Gastrocnemius medialis (tissue), 4 donors: ENCODE measurements around the gene RBM34.

Source experiments
- CTCF ChIP-seq, 5 experiments: fragments of 450-650 bp in 3 of 5; fragments of 200-600 bp in 2 of 5; sonication (generic) in 2 of 5; IDR thresholded peaks in 4 of 5; conservative IDR thresholded peaks in 1 of 5; 1 replicate in 4 of 5; 2 replicates in 1 of 5; pipeline ENCODE4 v1.5.1; 2016 to 2019; ENCODE audit warnings: antibody characterized with exemption in 5 of 5, mild to moderate bottlenecking in 3 of 5, moderate library complexity in 3 of 5
- POLR2A ChIP-seq, 2 donors: fragments of 450-650 bp; IDR thresholded peaks; one replicate each; pipeline ENCODE4 v1.6.1; 2017; ENCODE audit warnings: antibody characterized with exemption in 2 of 2, mild to moderate bottlenecking in 2 of 2, moderate library complexity in 2 of 2

- TF ChIP-seq CTCF (IDR thresholded peaks at IDR 0.05 in 4 of 5, conservative IDR thresholded peaks at IDR 0.05 in 1 of 5) (no peak), POLR2A (IDR thresholded peaks at IDR 0.05) (no peak)
Observed at GRCh38 chr1:235087906-235088305, 73.1 kb downstream of the RBM34 start.
